ENCODE measurements around the gene G0S2.

G0S2 gene

GRCh38 chr1:209715314-209715713 is 40.1 kb downstream of the G0S2 start:
- H3K4me3 ChIP-seq (replicated peaks; ENCODE audit: low read depth, low read length), result no peak overlapping the region
- DNase-seq (ENCODE audit: extremely low read depth, low read depth), result no peak
- TF ChIP-seq CTCF (IDR thresholded peaks at IDR 0.05; ENCODE audit: low read depth, low read length, missing control alignments), result no peak

- DNase-seq (ENCODE audit: extremely low read depth, low read depth), result no peak
- no peak overlapping the region for H3K4me3 ChIP-seq (replicated peaks; ENCODE audit: low read depth, low read length)
- TF ChIP-seq CTCF (IDR thresholded peaks at IDR 0.05; ENCODE audit: low read depth, low read length, missing control alignments), result no peak
Observed at GRCh38 chr1:209717818-209718217, 42.6 kb downstream of the G0S2 start.

GRCh38 chr1:209720326-209720725 is 45.1 kb downstream of the G0S2 start:
- no peak for TF ChIP-seq CTCF (IDR thresholded peaks at IDR 0.05; ENCODE audit: low read depth, low read length, missing control alignments)
- DNase-seq (ENCODE audit: extremely low read depth, low read depth), result no peak
- no peak overlapping the region for H3K4me3 ChIP-seq (replicated peaks; ENCODE audit: low read depth, low read length)

- no peak for TF ChIP-seq CTCF (IDR thresholded peaks at IDR 0.05; ENCODE audit: low read depth, low read length, missing control alignments)
- no peak for DNase-seq (ENCODE audit: extremely low read depth, low read depth)
- no peak overlapping the region for H3K4me3 ChIP-seq (replicated peaks; ENCODE audit: low read depth, low read length)
Observed at GRCh38 chr1:209720826-209721225, 45.6 kb downstream of the G0S2 start.

GRCh38 chr1:209721323-209721722 is 46.1 kb downstream of the G0S2 start:
- DNase-seq (ENCODE audit: extremely low read depth, low read depth), result no peak
- no peak for TF ChIP-seq CTCF (IDR thresholded peaks at IDR 0.05; ENCODE audit: low read depth, low read length, missing control alignments)

GRCh38 chr1:209723265-209723664 is 48.1 kb downstream of the G0S2 start:
- no peak for DNase-seq (ENCODE audit: extremely low read depth, low read depth)
- TF ChIP-seq CTCF (IDR thresholded peaks at IDR 0.05; ENCODE audit: low read depth, low read length, missing control alignments), result no peak
- no peak overlapping the region for H3K4me3 ChIP-seq (replicated peaks; ENCODE audit: low read depth, low read length)

More at GRCh38 chr1:209721323-209721722, 46.1 kb downstream of the G0S2 start:
- H3K4me3 ChIP-seq (replicated peaks; ENCODE audit: low read depth, low read length), result no peak overlapping the region

All from HFF-Myc (cell line).